C4-2B (cell line): Measurements from ENCODE around the gene OTOGL.

ENCODE experiments used
- ZFX ChIP-seq: fragments of 450-650 bp; IDR thresholded peaks from 2 replicates; pipeline ENCODE4 v1.6.1; 2017
- TF ChIP-seq, protein P1 (sequence below): fragments of 450-650 bp; conservative IDR thresholded peaks from 2 replicates; pipeline ENCODE4 v1.5.1; 2017; ENCODE audit warnings: mild to moderate bottlenecking

DNA sequence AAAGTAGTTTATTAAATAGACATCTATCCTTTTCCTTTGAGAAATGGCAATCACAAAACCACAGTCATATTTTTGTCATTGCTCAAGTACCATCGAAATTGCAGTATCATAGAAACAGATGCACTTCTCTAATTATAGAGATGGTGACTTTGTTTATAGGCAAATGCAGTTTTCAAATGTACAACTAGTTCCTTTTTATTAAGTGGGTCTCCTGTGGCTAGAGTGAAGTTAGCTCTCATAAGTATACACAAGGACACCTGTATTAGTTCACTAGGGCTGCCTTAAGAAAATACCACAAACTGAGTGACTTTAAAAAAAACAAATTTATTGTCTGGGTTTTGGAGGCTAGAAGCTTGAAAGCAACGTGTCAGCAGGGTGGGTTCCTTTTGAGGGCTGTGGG is 62.8 kb downstream of the OTOGL start:
- TF ChIP-seq, protein P1, sequence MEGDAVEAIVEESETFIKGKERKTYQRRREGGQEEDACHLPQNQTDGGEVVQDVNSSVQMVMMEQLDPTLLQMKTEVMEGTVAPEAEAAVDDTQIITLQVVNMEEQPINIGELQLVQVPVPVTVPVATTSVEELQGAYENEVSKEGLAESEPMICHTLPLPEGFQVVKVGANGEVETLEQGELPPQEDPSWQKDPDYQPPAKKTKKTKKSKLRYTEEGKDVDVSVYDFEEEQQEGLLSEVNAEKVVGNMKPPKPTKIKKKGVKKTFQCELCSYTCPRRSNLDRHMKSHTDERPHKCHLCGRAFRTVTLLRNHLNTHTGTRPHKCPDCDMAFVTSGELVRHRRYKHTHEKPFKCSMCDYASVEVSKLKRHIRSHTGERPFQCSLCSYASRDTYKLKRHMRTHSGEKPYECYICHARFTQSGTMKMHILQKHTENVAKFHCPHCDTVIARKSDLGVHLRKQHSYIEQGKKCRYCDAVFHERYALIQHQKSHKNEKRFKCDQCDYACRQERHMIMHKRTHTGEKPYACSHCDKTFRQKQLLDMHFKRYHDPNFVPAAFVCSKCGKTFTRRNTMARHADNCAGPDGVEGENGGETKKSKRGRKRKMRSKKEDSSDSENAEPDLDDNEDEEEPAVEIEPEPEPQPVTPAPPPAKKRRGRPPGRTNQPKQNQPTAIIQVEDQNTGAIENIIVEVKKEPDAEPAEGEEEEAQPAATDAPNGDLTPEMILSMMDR, result no peak
- no peak for TF ChIP-seq ZFX
